GM12891 (cell line): Measurements from ENCODE around the gene MMP7.

Source experiments
- PAX5 ChIP-seq: IDR thresholded peaks from 2 replicates; pipeline ENCODE4 v1.6.1; 2011; ENCODE audit warnings: low read length, moderate library complexity, mild to moderate bottlenecking; ENCODE audit not compliant: insufficient read depth, severe bottlenecking
- POLR2A ChIP-seq: IDR thresholded peaks from 2 replicates; pipeline ENCODE4 v1.6.1; 2011; ENCODE audit warnings: low read depth, low read length, control low read depth
- POLR2AphosphoS5 ChIP-seq: IDR thresholded peaks from 2 replicates; pipeline ENCODE4 v1.6.1; 2011; ENCODE audit warnings: low read depth, low read length, control low read depth
- POU2F2 ChIP-seq: IDR thresholded peaks from 2 replicates; pipeline ENCODE4 v1.6.1; 2011; ENCODE audit warnings: low read depth, mild to moderate bottlenecking, control low read depth, low read length, moderate library complexity
- SPI1 ChIP-seq: IDR thresholded peaks from 2 replicates; pipeline ENCODE4 v1.6.1; 2011; ENCODE audit warnings: low read depth, low read length, control low read depth
- TAF1 ChIP-seq: IDR thresholded peaks from 2 replicates; pipeline ENCODE4 v1.6.1; 2011; ENCODE audit warnings: low read depth, low read length, control low read depth

DNA sequence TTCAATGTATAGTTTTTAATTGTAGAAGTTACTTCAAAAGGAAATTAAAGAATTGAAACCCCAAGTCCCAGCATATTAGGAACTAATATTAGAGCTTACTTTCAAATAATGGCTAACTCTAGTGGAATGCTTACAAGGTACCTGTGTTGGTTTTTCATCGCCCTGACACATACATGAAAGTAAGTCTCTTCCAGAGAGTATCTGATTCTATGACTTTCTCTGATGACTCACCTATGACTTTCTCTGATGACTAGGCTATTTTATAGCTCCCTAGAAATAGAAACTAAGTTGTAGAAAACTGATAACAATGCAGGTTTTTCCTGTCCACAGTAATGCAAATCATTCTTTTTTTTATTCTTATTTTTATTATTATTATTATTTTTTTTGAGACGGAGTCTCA lies 33.6 kb upstream of the MMP7 start:
- no peak for TF ChIP-seq POLR2A
- no peak for TF ChIP-seq TAF1
- TF ChIP-seq POLR2AphosphoS5: no peak
- TF ChIP-seq PAX5: no peak
- TF ChIP-seq SPI1: no peak
- no peak for TF ChIP-seq POU2F2
